LoVo (cell line): Measurements from ENCODE around the gene AFF3.
"Not testable (repeated sequence)": the region's sequence is repeated elsewhere in the genome, so short reads cannot be mapped to it uniquely, and the experiment has no call there.

Experiments
- DNase-seq: peaks from one replicate; pipeline ENCODE4 v3.0.0-alpha.2; 2016; ENCODE audit warnings: low spot score

Gene AFF3

GRCh38 chr2:99960291-99960690, 182.1 kb downstream of the AFF3 start:
- DNase-seq, result no peak

- no peak for DNase-seq
Measured at GRCh38 chr2:99959261-99960014, 183.0 kb downstream of the AFF3 start.

- DNase-seq, result no peak
Measured at GRCh38 chr2:99957332-99958133, 184.9 kb downstream of the AFF3 start.

- DNase-seq, result no peak
Measured at GRCh38 chr2:99956232-99957030, 186.0 kb downstream of the AFF3 start.

- DNase-seq, result no peak
Measured at GRCh38 chr2:99953750-99954149, 188.6 kb downstream of the AFF3 start.

- no peak for DNase-seq
Measured at GRCh38 chr2:99949963-99950362, 192.4 kb downstream of the AFF3 start.

GRCh38 chr2:99949530-99949929, 192.9 kb downstream of the AFF3 start:
- no peak for DNase-seq

GRCh38 chr2:99948010-99948409, 194.4 kb downstream of the AFF3 start:
- DNase-seq, result no peak

GRCh38 chr2:99947366-99947765, 195.0 kb downstream of the AFF3 start:
- not testable (repeated sequence) for DNase-seq

- no peak for DNase-seq
Measured at GRCh38 chr2:99944019-99944418, 198.4 kb downstream of the AFF3 start.

- no peak for DNase-seq
Measured at GRCh38 chr2:99942561-99943347, 199.6 kb downstream of the AFF3 start.

GRCh38 chr2:99940963-99941362, 201.4 kb downstream of the AFF3 start:
- no peak for DNase-seq

GRCh38 chr2:99939135-99939534, 203.3 kb downstream of the AFF3 start:
- no peak for DNase-seq

- no peak for DNase-seq
Measured at GRCh38 chr2:99938250-99938649, 204.1 kb downstream of the AFF3 start.

- no peak for DNase-seq
Measured at GRCh38 chr2:99936065-99936464, 206.3 kb downstream of the AFF3 start.

- no peak for DNase-seq
Measured at GRCh38 chr2:99935662-99936061, 206.7 kb downstream of the AFF3 start.

- no peak for DNase-seq
Measured at GRCh38 chr2:99933894-99934650, 208.3 kb downstream of the AFF3 start.

- DNase-seq, result not testable (repeated sequence)
Measured at GRCh38 chr2:99933491-99933890, 208.9 kb downstream of the AFF3 start.

- no peak for DNase-seq
Measured at GRCh38 chr2:99928470-99929053, 213.8 kb downstream of the AFF3 start.

GRCh38 chr2:99927690-99928207, 214.6 kb downstream of the AFF3 start:
- DNase-seq, result not testable (repeated sequence)
